Measurements from ENCODE around the gene FAM9A.

DNA sequence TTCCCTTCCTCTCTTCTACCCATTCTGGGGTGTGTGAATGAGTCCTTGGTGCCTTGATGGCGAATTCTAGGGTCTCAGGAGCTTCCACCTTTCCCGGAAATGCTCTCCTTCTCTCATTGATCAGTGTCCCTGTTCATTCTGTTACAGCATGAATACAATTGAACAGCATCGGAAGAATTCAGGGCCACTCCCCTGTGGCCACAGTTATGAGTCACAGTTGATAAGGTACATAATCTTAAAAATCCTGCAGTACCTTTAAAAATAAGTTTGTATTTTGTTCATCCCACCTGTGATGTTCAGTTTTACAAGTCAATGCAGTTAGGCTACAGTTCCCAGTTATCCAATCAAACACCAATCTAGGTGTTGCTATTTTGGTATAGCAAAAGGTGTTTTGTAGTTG, 47.3 kb upstream of the FAM9A start:
- TF ChIP-seq CTCF (IDR thresholded peaks at IDR 0.05) = no peak
- TF ChIP-seq POLR2A (IDR thresholded peaks at IDR 0.05) = no peak
- no peak for TF ChIP-seq POLR2AphosphoS5 (IDR thresholded peaks at IDR 0.05)

All from prostate gland (tissue), 2 donors.